ENCODE data around the gene POLH. TPM values are rescaled to one million over a fixed set of nuclear protein-coding genes. Genes with fewer than 3 reads are reported as not detected.

The POLH gene
- total RNA-seq, 1 donor from 2014 or later = 14.6 TPM

DNA sequence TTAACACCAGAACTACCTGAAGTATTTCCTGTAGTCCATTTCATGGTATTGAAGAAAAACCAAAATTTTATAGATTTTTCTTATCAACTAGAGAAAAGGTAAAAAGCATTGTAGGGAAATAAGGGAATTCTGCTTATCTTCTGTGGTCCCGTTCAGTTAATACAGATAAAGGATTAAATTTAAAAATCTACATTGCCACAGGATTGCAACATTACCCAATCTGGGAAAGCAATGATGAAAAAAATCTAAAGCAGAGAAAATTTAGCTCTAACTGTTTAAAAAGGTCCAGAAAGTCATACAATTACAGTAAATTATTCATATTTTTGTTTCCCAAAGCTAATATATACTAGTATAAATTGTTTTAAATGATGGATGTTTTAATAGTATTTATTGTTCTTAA, 18.0 kb downstream of the POLH start:
- DNase-seq (ENCODE audit: low spot score) (no peak), ATAC-seq (no peak)
- intact Hi-C loops (cut with DNase I) = no loop called here

DNA sequence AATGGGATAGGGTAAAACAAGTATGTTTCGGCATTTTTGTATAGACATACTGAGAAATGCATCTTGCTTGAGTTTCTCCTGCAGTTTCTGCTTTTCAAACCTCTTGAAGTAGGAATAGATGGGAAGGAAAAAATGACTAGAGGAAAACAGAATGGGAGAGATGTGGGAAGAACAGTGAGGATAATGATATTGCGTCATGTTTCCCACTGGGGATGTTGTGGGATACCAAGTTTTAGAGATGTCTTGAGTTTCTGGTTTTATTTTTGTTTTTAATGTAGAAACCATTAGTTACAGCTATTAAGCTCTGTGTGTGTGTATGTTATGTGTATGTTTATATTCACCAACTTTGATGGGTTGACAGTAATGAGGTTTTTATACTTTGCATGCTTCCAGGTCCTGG, 24.6 kb downstream of the POLH start:
- ATAC-seq (no peak), DNase-seq (ENCODE audit: low spot score) (no peak)
- intact Hi-C loops (cut with DNase I) = no loop called here

DNA sequence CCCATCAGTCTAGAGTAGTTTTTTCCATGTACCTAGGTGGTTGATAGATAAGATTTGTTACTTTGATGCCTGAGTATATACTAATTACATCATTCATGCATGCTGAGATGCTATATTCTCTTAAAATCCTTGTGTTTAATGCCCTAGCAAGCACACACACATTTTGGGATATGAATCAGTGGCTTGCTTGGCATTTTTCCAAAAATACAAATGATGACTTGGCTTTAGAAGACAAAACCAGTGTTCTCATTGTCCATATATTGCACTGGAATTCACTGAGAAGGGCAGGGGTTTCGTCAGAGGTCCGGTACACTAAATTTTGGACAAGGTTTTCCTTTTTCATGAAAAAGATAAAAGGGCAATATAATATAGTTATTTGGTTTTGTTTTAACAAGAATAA, 28.2 kb downstream of the POLH start:
- no peak for ATAC-seq
- no peak for DNase-seq (ENCODE audit: low spot score)
- intact Hi-C loops (cut with DNase I) = no loop called here

DNA sequence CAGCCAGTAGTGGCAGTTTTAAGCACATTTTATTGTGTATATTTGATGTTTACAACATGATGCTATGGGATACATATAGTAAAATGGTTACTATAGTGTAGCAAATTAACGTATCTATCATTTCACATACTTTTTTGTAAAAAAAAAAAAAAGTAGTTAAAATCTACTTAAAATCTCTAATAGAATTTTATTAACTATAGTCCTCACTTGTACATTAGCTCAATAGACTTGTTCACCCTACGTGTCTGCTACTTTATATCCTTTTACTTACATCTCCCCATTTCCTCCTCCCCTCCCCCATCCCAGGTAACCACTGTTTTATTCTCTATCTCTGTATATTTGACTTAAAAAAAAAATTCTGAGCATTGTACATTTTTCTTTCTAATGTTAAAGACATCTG, 30.0 kb downstream of the POLH start:
- intact Hi-C loops (cut with DNase I) = no loop called here
- no peak for DNase-seq (ENCODE audit: low spot score)
- no peak for ATAC-seq

DNA sequence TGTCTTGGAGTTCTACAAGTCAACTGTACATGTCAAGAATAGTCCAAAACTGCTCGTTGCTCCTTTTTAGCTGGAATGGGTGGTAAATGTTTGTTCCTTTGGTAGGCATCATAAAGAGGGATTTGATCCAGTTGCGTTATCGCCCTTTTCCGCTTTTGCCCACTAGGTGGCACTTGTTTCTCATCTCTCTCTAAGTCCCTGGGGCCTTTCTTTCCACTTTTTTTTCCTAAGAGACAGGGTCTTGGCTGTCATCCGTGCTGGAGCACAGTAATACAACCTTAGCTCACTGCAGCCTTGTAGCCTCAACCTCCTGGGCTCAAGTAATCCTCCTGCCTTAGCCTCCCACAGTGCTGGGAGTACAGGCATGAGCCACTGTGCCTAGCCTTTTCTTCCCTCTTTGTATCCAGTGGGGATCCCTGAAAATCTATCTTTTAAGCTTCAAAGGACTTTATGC, 32.4 kb downstream of the POLH start:
- peak; percentile 76 for DNase-seq (ENCODE audit: low spot score)
- intact Hi-C loops (cut with DNase I) = no loop called here
- peak; percentile 66 for ATAC-seq

DNA sequence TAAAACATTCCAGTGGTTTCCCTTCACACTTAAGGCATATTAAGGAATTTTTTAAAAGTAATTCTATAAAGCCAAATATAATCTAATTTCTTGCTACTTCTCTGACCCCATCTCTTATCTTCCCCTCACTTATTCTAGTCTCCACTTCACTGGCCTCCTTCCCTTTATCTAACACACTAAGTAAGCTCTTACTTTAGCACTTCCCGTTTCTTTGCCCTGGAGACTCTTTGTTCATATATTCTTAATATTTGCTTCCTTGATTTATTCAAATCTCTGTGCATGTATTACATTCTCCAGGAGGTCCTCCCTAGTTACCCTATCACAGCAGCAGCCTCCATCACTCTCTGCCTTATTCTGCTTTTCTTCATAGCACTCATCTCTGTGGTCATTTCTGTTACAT, 32.8 kb downstream of the POLH start:
- no peak for DNase-seq (ENCODE audit: low spot score)
- no peak for ATAC-seq
- intact Hi-C loops (cut with DNase I) = no loop called here

DNA sequence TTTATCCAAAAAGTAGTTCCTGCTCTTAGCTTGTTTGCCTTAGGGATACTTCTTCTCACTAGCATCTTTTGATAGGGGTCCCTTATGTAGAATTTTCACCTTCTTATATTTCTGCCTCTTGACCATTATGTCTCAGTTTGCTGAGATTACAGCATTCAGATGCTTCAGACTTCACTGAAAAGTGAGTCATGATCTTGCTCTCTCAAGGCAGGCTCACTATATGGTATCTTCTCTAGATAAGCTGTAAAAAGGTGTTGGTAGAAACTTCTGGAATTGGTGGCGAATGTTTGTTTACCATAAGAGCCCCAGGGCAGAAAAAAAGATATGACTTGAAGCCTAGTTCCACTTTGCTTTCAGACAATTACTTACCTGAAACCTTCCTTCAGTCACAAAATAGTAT, 33.4 kb downstream of the POLH start:
- intact Hi-C loops (cut with DNase I) = no loop called here
- DNase-seq (ENCODE audit: low spot score) (no peak), ATAC-seq (no peak)

DNA sequence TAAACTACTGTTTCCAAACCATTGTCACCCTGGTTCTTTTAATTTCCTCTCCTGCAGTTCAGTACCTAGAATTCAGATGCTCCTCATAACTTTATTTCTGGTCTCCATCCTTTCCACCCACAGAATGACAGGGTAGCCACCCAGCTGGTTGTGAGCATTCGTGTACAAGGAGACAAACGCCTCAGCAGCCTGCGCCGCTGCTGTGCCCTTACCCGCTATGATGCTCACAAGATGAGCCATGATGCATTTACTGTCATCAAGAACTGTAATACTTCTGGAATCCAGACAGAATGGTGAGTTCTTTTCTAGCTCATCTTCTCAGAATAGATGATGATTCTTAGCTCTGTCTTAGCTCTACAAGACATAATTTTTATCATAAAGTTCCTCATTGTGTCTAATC, 34.4 kb downstream of the POLH start:
- DNase-seq (ENCODE audit: low spot score) = no peak
- intact Hi-C loops (cut with DNase I) = no loop called here
- no peak for ATAC-seq

DNA sequence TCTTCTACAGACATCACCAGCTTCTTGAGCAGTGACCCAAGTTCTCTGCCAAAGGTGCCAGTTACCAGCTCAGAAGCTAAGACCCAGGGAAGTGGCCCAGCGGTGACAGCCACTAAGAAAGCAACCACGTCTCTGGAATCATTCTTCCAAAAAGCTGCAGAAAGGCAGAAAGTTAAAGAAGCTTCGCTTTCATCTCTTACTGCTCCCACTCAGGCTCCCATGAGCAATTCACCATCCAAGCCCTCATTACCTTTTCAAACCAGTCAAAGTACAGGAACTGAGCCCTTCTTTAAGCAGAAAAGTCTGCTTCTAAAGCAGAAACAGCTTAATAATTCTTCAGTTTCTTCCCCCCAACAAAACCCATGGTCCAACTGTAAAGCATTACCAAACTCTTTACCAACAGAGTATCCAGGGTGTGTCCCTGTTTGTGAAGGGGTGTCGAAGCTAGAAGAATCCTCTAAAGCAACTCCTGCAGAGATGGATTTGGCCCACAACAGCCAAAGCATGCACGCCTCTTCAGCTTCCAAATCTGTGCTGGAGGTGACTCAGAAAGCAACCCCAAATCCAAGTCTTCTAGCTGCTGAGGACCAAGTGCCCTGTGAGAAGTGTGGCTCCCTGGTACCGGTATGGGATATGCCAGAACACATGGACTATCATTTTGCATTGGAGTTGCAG, 37.9 kb downstream of the POLH start:
- intact Hi-C loops (cut with DNase I) = no loop called here
- no peak for ATAC-seq
- no peak for DNase-seq (ENCODE audit: low spot score)

DNA sequence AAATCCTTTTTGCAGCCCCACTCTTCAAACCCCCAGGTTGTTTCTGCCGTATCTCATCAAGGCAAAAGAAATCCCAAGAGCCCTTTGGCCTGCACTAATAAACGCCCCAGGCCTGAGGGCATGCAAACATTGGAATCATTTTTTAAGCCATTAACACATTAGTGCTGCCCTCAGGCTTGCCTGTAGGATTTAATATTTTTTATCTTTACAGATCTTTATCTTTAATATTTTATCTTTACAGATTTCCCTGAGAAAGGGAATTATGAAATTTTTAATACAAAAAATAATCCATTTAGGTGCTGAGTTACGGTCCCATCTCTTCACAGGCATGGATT, 38.4 kb downstream of the POLH start:
- ATAC-seq = no peak
- DNase-seq (ENCODE audit: low spot score) = no peak
- intact Hi-C loops (cut with DNase I) = no loop called here

DNA sequence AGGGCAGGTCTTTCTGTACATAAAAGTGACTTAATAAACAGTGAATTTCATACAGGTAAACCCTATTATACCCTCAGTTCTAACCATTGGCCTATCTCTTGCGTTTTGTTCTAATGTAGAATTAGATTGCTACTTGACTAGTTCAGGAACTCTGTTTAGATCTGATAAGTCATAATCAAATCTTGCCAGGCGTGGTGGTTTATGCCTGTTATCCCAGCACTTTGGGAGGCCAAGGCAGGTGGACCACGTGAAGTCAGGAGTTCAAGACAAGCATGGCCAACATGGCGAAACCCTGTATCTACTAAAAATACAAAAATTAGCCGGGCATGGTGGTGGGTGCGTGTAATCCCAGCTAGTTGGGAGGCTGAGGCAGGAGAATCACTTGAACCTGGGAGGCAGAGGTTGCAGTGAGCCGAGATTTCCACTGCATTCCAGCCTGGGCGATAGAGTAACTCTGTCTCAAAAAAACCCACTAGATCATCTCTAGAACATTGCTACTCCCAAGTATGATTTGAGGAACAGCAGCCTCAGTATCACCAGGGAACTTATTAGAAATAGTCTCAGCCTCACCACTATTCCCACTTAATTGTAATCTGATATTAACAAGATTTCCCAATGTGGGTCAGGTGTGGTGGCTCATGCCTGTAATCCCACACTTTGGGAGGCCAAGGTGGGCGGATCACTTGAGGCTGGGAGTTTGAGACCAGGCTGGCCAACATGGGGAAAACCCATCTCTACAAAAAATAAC, 40.9 kb downstream of the POLH start:
- ATAC-seq = no peak
- DNase-seq (ENCODE audit: low spot score) = no peak
- intact Hi-C loops (cut with DNase I) = no loop called here

DNA sequence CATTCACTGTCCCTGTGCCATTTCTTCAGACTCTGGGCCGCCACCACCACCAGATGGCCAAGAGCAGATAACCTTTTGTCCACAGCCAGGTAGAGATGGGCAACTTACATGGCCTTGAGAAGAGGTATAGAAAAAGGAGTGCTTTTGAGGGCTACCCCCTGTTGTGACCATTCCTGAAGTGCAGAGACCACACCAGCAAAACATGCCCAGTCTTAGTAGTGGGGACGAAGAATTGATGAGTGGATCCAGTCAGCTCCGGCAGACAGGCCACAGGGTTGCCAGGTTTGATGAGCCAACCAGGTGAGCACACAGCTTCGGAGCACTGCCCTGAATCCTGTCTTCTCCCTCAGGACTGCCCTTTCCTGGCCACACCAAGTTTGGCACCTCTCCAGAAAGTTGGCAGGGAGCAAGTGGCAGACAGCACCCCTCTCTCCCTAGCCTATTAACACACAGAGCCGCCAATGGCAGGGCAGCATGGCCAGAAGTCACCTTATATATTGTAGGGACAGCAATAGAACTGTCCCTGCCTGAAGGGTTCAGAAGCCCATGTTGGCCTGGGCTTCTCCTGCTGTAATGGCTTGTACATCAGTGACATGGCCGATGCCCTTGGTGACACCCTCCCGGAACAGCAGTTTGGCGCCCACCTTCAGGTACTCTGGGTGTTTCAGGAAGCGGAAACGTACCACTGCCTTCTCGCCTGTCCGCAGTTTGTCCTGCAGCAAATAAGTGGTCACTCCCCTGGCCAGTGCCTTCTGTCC, 45.3 kb downstream of the POLH start:
- ATAC-seq = no peak

DNA sequence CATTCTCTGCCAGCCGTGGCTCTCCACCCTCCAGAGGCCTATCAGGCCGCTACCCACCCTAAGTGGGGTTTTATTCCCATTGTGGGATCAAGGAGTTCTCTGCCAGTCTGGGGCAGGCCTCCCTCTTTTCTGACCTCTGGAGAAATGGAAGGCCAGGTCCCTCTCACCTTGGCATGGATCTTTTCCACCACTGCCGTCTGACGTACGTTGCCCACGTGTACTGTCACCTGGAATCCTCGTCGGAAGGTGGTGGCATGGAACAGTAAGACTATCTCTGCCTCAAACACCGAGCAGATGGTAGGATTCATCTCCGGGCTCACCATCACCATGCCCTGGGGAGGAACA, 45.8 kb downstream of the POLH start:
- ATAC-seq = no peak
- intact Hi-C loops (cut with DNase I) = no loop called here
- no peak for DNase-seq (ENCODE audit: low spot score)

More for the DNA sequence above, 45.3 kb downstream of the POLH start:
- intact Hi-C loops (cut with DNase I) = no loop called here
- DNase-seq (ENCODE audit: low spot score) = no peak

DNA sequence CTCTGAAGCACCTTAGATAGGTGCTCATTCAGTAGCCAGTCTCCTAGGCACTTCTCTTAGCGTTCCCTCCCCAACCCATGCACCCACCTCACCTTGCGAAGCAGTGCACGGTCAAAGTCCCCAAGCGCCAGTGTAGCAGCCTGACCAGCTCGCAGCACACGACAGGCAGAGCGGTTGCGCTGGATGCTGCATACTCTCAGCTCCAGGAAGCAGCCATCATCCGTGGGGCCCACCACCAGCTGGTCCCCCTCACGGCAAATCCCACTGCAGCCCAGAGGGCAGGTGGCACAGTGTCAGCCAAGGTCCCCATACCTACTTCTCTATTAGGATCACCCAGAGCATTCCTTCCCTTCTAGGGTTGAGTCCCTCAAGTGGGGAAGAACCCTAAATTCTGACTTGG, 46.6 kb downstream of the POLH start:
- DNase-seq (ENCODE audit: low spot score) (no peak), ATAC-seq (no peak)
- intact Hi-C loops (cut with DNase I) = no loop called here

DNA sequence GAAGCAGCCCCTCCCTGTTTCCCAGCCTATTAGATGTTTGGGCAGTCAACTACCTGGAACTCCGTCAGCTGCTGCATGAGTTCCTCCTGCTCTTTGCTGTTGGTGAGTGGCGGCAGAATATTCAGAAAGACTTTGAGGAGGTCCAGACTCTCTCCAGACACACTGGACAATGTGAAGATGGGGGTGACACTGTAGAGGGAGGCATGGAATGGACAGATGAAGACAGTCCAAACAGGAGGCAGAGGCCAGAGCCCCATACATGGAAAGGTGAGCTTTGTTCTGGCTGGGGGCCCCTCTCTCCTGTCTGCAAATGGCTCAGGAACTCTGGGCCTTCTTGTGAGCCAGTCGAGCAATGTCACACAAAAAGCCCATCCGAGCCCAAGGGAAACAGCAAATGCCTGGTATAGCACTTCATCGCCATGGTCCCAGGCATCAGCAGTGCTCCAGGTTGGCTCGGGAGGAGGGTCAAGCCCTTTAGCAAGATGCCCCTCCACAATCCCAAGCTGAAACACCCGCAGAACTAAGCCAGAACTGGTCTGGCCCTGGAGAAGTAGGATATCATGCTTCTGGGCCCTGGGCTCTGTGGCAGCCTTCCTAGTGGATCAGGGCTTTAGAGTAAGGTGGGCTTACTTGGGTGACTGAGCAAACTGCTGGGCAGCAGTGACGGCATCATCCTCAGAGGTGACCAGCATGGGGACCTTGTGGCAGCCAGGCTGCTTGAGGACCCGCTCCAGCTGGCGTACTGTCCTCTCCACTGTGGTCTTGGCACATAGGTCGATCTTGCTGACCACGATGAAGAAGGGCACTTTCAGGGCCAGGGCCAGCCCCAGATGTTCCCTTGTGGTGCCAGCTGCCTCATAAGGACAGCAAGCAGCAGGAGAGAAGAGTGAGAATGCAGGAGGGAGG, 48.1 kb downstream of the POLH start:
- no peak for DNase-seq (ENCODE audit: low spot score)

DNA sequence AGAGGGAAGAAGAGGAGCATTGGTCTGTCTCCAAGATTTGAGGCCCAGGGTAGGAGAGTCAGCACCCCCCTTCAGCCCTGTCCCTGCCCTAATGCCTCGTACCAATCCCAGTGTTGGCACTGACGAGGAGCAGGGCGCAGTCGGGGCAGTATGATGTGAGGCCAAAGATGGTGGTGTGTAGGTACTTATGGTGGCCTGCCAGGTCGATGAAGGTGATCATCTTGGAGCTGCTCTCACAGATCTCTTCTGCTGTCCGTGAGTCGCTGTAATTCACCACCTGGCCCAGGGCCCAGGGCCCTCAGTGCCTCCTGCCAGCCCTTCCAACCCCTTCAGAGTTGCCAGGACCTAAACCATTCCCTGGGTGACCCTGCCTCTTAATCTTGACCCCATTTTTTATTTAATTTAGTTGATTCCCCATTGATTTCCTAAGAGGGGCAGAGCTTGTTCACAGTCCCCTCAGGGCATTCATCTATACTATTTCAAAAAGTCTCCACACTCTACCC, 48.9 kb downstream of the POLH start:
- intact Hi-C loops (cut with DNase I) = no loop called here
- DNase-seq (ENCODE audit: low spot score) = no peak
- no peak for ATAC-seq

More for the DNA sequence above, 48.1 kb downstream of the POLH start:
- ATAC-seq = no peak
- intact Hi-C loops (cut with DNase I) = no loop called here

DNA sequence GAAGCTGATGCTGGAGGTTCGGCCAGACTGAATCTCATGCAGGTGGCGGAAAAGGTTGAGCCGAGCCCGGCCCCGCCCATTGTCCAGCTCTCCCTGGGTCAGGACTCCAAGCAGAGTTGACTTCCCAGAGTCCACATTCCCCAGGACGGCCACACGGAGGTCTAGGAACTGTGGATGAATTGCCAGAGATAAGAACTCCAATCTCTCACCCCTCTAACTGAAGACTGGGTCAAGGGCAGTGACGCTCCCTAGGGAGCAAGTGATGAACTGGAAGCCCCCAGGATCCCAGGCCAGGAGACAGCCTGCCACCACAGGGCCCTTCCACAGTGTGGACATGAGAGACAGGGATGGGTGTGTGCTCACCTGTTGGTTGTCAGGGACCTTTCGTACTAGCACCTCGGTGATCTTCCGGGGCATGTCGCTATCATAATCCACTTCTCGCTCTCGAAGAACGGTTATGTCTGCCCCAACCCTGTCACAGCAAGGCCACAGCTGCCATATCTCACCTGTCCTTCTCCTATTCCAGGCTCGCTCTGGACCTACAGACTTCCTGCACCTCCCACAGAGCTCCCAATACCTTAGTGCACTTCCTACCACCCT, 49.5 kb downstream of the POLH start:
- intact Hi-C loops (cut with DNase I) = no loop called here
- DNase-seq (ENCODE audit: low spot score) (no peak), ATAC-seq (no peak)

DNA sequence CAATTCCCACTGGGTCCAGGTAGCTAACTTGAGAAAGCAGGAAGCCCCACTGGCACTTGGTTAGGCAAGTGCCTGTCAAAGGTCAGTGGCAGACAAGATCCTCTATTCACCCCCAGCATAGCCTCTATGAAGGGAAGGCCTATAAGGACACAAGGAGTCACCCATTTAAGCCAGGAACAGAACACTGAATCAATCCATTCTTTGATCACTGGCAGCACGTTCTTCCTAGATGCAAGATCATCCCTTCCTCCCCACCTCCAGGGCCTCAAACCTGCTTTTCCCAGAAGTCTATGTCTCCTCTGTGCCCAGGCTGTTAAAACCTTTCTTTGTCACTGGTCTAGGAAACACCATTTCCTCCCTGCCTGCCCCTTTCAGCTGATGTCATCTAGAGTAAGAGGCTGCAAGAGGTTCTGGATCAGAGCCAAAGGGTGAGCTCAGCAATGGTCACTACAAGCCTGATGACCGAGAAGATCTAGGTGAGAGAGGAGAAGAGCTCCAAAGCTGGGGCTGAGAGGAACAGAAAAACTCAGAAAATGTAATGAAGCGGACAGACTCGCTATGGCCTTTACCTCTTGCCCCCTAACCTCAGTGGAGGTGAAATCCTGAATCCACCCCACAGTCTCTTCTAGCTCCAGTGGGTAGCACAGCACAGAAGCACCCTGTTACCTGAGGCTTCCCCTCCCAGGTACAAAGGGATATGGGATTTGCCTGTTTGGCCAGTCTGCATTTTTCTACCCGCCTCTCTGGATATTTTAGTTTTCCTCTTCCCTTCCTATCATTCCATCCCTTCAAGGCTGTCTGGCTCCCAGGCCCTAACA, 51.2 kb downstream of the POLH start:
- ATAC-seq (peak; percentile 13), DNase-seq (ENCODE audit: low spot score) (peak; percentile 81)
- intact Hi-C loops (cut with DNase I) = no loop called here
